Tibial nerve (tissue), 4 donors: ENCODE data around the gene ACVR1B.
A peak's percentile ranks its signal among the peaks of the same experiment; 100 is the strongest.

ENCODE experiments used
- CTCF ChIP-seq, 5 experiments: fragments of 200-600 bp in 3 of 5; fragments of 450-650 bp in 2 of 5; sonication (generic) in 3 of 5; IDR thresholded peaks; one replicate each; pipeline ENCODE4 v1.5.1; 2016 to 2019; ENCODE audit warnings: antibody characterized with exemption in 5 of 5, mild to moderate bottlenecking in 3 of 5, moderate library complexity in 2 of 5
- EP300 ChIP-seq, 2 donors: sonication (generic); formaldehyde crosslinking; IDR thresholded peaks; one replicate each; pipeline ENCODE4 v1.6.1; 2017; ENCODE audit warnings: antibody characterized with exemption in 2 of 2, mild to moderate bottlenecking in 1 of 2
- POLR2A ChIP-seq, 2 donors: fragments of 450-650 bp; IDR thresholded peaks; one replicate each; pipeline ENCODE4 v1.6.1; 2017; ENCODE audit warnings: antibody characterized with exemption in 2 of 2, mild to moderate bottlenecking in 2 of 2, moderate library complexity in 2 of 2

GRCh38 chr12:52042706-52043385 is 91.3 kb downstream of the ACVR1B start:
- TF ChIP-seq CTCF (IDR thresholded peaks at IDR 0.05) (no peak), POLR2A (IDR thresholded peaks at IDR 0.05) (no peak), EP300 (IDR thresholded peaks at IDR 0.05) (peak in 1 of 2 donors; percentile 14)
